Breast epithelium (tissue), 3 donors: ENCODE measurements around the gene TEX2.

Experiments used
- POLR2A ChIP-seq: fragments of 450-650 bp; IDR thresholded peaks from one replicate; pipeline ENCODE4 v1.6.1; 2016; ENCODE audit warnings: antibody characterized with exemption, mild to moderate bottlenecking, moderate library complexity
- TF ChIP-seq, protein P1 (sequence below), 3 donors: fragments of 450-650 bp; IDR thresholded peaks; one replicate each; pipeline ENCODE4 v1.5.1; 2016 to 2017; ENCODE audit warnings: antibody characterized with exemption in 3 of 3, mild to moderate bottlenecking in 3 of 3, moderate library complexity in 3 of 3

GRCh38 chr17:64156670-64157069, 106.4 kb downstream of the TEX2 start:
- TF ChIP-seq, protein P1, sequence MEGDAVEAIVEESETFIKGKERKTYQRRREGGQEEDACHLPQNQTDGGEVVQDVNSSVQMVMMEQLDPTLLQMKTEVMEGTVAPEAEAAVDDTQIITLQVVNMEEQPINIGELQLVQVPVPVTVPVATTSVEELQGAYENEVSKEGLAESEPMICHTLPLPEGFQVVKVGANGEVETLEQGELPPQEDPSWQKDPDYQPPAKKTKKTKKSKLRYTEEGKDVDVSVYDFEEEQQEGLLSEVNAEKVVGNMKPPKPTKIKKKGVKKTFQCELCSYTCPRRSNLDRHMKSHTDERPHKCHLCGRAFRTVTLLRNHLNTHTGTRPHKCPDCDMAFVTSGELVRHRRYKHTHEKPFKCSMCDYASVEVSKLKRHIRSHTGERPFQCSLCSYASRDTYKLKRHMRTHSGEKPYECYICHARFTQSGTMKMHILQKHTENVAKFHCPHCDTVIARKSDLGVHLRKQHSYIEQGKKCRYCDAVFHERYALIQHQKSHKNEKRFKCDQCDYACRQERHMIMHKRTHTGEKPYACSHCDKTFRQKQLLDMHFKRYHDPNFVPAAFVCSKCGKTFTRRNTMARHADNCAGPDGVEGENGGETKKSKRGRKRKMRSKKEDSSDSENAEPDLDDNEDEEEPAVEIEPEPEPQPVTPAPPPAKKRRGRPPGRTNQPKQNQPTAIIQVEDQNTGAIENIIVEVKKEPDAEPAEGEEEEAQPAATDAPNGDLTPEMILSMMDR (IDR thresholded peaks at IDR 0.05) = no peak
- no peak for TF ChIP-seq POLR2A
